GM18511 (cell line): ENCODE data around the gene RETREG3.
"Not testable (repeated sequence)": the region's sequence is repeated elsewhere in the genome, so short reads cannot be mapped to it uniquely, and the experiment has no call there.

ENCODE experiments used
- ATAC-seq: cut with Tn5 transposase; IDR thresholded peaks from one replicate; pipeline ENCODE4 v1.9.1; 2021; ENCODE audit warnings: mild to moderate bottlenecking, moderate library complexity; ENCODE audit not compliant: unreplicated experiment

The RETREG3 gene

DNA sequence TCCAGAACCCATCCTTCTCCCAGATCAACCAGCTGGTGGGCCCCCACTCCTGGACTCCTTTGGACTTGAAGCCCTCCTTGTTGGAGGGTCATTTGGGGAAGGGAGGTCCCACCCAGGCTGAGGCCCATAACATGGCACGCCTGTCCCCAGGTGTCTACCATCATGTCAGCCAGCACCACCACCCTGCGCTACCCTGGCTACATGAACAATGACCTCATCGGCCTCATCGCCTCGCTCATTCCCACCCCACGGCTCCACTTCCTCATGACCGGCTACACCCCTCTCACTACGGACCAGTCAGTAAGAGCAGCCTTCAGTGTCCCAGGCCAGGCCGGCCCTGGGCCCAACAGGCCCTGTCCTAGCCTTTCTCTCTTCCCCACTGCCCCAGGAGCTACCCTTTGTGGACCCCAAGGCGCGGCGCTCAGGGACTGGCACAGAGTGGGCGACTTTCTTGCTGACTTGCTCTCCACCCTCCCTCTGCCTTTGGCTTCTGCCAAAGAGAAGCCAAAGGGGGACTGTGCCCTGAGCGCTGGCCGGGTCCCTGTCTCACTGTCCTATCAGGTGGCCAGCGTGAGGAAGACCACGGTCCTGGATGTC lies 4.6 kb upstream of the RETREG3 start:
- ATAC-seq: no peak

DNA sequence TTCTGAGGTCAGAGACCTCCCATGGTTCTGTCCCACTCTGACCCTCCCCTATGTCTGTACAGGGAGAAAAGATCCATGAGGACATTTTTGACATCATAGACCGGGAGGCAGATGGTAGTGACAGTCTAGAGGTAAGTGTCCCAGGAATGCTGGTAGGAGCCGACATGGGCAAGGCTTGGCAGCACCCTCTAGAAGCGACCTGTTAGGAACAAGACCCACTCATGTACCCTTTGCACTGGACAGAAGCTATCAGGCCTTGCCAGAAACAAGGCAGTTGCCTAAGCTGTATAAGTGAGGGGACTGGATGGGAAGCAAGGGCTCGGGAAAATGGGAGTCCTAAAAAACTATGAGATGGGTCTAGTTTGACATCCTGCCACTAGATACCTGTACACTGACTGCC lies 2.8 kb upstream of the RETREG3 start:
- ATAC-seq: no peak

DNA sequence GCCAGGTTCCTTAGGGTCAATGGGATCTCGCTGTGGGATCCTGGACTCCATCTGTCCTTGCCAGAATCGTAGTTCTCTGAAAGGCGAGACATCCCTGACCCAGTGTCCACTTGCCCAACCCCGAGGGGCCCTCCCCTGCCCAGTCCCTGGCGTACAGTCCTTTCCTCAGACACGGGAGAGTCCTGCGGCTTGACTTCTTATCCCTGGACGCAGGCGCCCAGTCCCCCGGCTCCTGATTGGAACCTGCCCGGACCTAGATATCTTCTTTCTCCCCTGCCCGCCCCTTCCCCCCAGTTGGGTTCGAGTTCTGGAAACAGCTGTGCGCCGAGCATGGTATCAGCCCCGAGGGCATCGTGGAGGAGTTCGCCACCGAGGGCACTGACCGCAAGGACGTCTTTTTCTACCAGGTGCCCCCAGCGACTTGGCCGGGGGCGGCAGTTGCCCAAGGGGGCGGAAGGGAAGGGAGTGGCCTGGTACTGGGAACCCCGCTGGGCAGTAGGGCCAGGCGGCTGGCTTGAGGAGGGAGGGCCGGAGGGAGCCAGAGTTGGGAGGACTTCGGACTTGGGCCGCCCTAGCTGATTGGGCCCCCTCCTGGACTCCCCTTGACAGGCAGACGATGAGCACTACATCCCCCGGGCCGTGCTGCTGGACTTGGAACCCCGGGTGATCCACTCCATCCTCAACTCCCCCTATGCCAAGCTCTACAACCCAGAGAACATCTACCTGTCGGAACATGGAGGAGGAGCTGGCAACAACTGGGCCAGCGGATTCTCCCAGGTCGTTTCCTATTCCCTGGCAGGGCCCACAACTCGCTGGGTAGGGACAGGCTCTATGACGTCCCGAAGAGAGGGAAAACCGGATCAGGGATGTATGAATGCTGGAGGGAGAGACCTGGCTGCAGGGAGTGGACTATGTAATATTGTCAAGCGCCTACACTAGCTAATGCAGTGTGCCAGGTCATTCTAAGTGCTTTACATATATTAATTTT lies 934 bp upstream of the RETREG3 start:
- not testable (repeated sequence) for ATAC-seq

DNA sequence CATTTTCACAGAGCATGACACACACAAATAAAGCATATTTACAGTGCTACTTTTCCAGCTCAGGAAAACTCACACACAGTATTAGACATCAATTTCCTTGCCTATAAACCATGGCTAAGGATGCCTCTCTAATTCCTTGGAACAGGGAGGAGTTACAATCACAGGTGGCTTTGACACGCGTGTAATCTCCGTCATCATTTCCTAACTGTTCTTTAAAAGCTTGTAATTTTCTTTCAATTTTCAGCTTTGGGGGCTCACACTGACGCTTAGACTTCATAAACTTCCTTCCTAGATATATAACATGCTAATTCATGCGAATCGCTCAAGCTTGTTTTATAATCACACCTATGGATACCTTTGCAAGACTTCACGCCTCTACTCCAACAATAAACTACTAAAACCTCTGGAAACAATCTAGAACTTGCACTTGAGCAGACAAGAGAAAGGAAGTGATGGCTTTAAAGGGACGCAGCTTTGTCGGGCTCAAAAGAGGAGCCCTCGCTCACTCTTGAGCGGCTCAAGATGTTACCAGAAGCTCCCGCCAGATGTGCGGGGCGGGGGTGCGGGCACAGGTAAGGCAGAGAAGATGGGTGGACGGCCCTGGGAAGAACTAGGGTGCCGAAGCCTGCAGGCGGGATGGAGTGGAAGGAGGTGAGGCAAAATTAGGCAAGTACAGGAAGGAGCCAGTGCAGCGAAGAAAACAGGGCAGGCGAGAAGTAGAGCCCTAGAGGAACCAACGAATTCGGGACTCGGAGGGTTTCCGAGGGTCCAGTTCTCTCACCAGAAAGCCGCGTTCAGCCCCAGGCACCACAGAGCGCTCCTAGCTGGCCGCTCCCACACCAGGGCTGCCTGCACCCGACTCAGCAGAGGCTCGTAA lies 631 bp downstream of the RETREG3 start:
- ATAC-seq: peak; percentile 50

DNA sequence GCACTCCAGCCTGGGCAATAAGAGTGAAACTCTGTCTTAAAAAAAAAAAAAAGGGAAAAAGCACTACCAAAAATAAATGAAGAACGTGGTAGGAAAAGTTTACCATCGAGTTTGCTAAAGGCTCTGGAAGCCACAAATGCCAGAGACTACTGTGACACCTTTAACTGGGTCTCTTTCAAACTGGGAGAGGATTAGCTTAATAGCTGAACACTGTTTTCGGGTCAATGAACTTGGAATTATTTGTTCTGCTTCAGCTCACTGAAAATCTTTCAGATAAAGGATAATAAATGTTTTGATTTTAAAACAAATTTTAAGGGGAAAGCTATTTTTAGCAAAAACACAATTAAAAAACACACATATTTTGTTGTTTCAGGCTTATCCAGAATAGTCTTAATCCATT lies 1.4 kb downstream of the RETREG3 start:
- ATAC-seq: no peak

DNA sequence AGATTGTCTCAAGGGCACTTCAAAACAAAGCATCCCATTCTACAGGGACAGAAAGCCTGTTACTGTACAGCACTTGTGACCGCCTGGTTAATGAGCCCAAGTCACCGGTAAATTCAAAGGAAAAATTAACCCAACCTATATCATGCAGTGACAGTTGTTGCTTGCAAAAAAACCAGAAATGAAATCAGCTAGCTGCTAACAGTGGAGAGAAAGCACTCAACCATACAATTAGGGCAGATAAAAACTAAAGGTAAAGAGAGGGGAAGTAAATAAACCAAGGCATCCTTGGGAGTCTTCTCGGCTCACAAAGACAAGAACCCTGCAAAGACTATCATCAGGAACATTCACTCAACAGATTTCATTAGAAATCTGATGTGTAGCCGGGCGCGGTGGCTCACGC lies 5.9 kb downstream of the RETREG3 start:
- no peak for ATAC-seq

DNA sequence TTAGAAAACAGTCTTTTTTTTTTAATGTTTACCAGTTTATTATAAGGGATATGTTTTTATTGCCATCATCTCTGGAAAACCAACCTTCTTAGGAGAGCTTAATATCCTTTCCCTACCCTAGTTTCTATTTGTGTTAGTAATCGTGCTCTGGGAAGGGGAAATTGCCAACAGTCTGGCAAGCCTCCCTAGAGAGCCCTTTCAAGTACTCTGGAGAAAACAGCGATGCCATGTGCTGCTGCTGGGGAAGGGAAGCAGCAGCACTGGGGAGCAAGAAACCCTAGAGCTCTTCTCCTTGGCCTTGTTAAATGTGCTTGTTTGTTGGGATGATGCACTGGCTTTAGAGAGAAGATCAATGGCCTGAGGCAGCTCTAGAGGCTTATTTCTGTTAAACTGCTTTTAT lies 10.3 kb downstream of the RETREG3 start:
- no peak for ATAC-seq

DNA sequence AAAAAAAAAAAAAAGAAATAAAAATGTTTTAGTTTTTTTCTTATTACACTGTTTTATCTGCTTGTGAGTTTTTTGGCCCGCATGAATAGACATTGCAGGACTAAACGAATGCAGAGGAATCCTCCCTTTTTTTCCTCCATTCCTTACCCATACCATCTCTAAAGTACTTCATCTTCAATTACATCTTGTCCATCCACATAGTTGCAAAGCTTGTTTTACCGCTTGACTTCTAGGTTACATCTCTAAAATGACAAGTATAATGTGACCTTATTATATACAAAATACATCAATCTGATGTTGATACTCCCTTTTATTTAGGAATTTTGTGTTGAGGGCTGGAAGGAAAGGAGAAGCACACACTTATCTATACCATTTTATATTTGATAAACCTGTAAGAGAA lies 12.8 kb downstream of the RETREG3 start:
- no peak for ATAC-seq

DNA sequence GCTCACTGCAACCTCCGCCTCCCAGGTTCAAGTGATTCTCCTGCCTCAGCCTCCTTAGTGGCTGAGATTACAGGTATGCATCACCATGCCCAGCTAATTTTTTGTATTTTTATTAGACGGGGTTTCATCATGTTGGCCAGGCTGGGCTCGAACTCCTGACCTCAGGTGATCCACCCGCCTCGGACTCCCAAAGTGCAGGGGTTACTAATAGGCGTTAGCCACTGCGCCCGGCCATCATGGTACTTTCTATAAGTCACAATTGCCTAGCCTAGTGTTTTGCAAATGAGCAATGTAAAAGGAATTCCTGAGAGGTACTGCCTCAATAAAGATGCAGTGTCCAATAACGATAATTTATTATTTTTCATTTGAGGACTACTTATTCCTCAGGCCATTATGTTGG lies 17.8 kb downstream of the RETREG3 start:
- no peak for ATAC-seq

DNA sequence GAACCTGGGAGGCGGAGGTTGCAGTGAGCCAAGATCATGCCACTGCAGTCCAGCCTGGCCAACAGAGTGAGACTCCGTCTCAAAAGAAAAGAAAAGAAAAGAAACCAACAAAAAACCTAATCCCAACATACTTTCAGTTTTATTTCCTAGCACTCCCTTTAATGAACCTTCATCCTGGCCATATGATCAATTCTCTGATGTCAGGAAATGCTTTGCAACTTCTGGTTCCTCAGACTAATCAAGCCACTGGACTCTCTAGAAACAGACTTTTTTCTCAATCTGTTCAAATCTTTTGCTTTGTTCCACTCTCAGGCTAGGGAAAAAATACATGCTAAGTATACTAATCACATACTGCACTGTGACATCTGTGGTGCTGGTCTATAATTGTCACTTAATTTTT lies 18.3 kb downstream of the RETREG3 start:
- no peak for ATAC-seq

DNA sequence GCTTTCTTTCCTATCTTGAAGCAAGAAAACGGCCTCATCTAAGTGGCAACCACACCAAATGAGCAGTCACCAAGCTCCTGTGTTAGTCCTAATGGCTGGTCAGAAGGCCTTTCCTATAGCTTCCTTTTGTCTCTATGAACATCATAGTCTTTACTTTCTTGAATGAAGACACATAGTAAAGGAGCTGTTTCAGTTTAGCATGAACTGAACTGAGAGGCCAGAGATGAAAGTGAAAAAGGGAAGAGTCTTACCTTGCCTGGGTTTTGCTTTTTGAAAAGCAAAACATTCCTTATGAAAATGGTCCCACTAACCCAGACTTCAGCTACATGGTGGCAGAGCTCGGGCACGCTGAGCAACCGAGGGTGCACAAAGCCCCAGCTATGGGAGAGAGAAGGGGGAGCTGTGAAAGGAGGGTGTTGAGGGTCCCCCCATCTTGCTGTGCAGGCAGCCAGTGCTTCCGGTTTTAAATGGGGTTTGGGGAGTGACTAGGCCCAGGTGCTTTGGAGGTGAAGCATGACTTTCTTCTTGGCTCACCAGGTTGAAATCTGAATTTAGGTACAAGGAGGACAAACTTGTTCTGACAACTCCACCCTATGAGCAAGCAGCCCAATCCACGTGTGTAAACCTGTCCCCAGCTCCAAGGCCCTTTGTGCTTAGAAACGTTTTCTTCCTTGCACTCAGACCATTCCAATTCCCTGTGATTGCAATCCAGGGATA lies 22.5 kb downstream of the RETREG3 start:
- ATAC-seq: peak; percentile 50

DNA sequence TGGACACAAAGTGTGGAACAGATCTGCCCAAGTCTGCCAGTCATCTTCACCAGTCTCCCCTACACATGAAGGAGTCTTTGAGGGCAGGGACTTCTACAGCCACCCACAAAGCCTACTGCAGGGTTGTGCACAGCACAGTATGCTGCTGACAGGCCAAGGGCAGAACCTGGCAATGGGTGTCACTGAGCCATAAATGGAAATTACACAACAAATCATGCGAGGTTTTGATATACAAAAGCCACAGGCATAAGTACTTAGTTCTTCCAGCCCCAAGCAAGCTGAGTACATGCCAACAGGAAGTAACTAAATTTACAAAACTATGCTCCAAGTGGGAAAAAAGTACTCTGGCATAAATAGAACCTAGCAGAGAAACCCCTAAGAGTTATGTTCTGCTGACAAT lies 23.8 kb downstream of the RETREG3 start:
- ATAC-seq: no peak

DNA sequence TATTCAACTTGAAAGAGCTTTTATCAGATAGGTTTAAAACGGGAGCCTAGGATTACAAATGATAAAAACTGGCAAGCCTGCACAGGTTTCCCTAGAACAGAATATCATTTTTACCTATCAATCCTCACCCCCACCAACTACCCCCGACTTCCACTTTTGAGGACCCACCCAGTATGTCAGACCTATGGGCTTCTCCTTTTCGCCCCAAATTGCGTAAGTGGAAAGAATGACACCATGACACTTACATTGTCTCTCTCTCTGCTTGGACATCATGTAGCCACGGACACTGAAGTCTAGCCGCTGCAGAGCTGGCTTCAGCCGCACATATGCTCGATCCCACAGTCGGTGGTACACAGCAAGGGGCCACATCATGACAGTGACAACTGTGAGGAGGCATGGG lies 24.3 kb downstream of the RETREG3 start:
- ATAC-seq: no peak

DNA sequence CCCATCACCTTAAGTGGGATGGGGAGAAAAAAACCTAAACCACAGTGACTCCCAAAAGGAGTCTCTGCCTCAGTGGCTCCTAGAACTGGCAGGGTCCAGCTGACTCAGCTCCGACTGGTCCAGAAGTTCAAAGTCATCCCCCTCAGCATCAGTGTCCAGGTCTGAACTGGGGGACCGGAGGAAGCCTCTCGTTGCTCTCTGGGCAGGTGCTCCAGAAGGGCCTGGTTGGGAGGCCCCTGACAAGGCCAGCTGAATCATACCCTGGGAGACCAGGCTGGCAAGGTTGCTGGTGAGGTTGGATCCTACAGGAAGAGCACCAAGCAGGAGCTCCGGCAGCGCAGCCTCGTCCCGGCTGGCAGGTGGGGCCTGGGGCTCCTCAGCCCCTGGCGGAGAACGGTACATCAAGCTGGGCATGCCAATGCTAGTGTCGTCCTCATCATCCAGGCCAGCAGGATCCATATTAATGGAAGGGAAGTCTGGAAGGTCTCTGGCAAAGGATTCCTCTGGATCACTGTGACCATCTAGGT lies 27.4 kb downstream of the RETREG3 start:
- no peak for ATAC-seq

DNA sequence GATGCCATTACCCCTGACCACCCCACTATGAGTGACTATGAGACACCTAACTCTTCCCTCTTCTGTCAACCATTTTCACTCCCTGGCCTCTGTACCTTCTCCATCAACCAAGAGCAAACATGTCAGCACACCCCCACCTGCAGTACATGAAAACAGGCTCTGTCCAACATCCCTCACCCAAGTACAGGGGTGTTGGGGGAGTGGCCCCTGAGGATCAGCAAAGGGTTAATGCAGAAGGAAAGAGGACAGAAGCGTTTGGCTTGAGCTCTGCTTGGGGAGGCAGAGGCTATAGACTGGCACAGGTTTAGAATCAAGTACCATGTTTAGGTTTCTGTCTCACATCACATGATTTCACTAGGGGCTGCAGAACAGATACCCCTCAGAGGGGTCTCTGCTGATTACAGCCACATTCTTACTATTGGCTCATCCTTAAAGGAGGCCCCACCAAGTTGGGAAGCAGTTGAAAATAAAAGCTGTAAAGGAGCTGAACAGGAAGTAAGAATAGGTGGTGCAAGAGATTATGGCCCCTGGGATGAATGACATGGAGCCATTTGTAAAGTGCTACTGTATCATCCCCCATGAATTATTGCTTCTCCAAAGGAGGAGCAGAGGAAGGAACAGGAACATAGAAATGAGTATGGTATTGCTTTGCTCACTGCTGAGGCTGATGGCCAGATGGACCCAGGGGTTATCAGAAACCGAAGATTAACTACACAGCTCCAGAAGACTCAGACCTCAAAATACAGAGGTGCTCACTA lies 29.2 kb downstream of the RETREG3 start:
- no peak for ATAC-seq

DNA sequence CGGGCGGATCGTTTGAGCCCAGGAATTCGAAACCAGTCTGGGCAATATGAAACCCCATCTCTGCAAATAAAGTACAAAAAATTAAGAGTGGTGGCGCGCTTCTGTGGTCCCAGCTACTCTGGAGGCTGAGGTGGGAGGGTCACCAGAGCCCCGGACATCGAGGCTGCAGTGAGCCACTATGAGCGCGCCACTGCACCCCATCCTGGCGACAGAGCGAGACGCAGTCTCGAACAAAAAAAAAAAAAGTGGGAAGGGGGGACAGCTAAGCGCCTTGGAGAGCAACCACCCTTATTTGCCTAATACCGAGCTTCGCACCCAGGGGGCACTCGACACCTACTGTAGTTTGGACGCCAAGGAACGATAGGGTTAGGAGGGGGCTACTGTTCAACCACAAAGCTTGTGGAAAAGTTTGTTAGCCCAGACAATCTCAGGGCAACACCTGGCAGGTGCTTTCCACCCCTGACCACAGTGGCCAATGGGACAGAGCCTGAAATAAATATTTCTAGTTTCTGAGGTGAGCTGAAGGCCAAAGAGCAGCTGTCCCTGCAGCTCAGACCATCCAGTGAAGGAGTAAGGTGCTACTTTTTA lies 30.8 kb downstream of the RETREG3 start:
- ATAC-seq: peak; percentile 65

DNA sequence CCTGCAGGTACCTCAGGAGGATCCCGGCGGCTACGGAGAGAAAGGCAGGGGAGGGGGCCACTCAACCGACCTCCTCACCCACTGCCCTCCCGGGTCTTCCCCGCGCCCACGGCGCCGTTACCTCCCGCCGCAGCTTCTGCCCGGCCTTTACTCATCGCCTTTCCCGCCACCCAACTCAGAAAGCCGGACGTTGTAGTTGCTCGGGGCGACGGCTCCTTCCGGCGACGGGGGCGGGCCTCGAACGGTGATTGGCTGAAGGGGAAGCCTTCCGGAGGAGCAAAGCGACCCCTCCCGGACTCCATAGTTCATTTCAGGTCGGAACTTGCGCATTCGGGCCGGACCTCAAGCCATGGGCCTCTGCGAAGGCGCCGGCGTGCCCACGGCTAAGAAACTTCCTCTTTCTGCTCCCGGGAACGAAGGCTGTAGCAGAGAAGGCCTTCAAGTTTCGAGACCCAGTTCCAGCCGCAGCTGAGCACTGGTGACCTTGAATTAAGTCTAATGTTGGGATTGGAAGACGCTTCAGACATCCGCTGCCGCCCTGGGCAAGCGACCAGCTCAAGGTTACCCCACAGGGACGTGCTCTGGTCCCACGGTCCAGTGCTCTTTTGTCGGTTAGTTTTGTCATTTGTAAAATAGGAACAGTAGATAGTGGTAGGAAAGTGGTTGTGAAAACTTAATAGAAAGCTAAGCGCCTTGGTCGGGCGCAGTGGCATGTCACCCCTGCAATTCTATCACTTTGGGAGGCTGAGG lies 31.5 kb downstream of the RETREG3 start, which contains the start of gene PSMC3IP:
PSMC3IP (minus strand) TSS at position 198 of the 750 bp plus-strand sequence; CDS start at position 155, 43 bp downstream.
- ATAC-seq: peak; percentile 72

DNA sequence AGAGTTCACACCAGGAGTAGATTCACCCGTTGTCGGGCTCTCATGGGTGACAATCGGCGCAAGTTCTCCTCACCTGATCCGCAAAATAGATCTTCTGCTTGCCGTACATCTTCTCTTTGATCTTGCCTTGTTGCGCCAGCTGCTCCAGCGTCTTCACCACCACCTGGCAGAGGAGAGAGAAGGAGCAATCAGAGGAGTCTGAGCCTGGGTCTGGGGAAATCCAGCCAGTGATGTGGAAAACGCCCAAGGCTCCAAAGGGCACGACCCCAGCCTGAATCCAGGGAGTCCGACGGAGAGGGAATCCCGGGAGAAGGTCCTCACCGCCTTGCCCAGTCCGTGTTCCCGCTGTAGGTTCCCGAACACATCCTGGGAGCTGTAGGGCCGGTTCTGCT lies 32.0 kb downstream of the RETREG3 start:
- ATAC-seq: peak; percentile 7

DNA sequence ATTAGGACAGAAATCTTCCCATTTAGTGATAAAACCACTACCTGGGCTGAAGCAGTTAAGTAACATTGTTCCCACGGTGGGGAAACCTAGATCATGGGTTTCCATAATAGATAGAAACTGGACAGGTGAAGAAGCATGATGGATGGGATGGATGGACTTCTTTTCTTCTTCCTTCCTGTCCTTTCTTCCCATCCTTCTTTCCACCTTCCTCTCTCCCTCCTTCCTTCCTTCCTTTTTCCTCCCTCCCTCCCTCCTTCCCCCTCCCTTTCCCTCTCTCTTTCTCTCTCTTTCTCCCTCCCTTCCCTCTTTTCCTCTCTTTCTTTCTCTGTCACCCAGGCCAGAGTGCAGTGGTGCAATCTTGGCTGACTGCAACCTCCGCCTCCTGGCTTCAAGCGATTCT lies 34.7 kb downstream of the RETREG3 start:
- ATAC-seq: no peak
